Aorta (tissue), 5 donors: ENCODE measurements around the gene NACC1. TPM values are rescaled to one million over a fixed set of nuclear protein-coding genes. Genes with fewer than 3 reads are reported as not detected.
"Not testable (repeated sequence)": the region's sequence is repeated elsewhere in the genome, so short reads cannot be mapped to it uniquely, and the experiment has no call there.

ENCODE experiments used
- ATAC-seq: fragments of 200-7000 bp; cut with Tn5 transposase; one replicate; pipeline ENCODE4 v1.9.1; 2022; ENCODE audit warnings: moderate library complexity; ENCODE audit not compliant: low FRiP score
- DNase-seq, 2 donors: peaks; one replicate each; pipeline ENCODE4 v3.0.0-alpha.2; 2020
- H3K27ac ChIP-seq, 2 donors: one replicate each; pipeline ENCODE4 v1.5.1; 2013; ENCODE audit warnings: low read length in 2 of 2, mild to moderate bottlenecking in 2 of 2, moderate library complexity in 2 of 2, control low read depth in 1 of 2, inconsistent platforms in 1 of 2, low read depth in 1 of 2
- H3K27me3 ChIP-seq, 2 donors: one replicate each; pipeline ENCODE4 v1.6.1; 2013; ENCODE audit warnings: control low read depth in 1 of 2, low read length in 1 of 2, mild to moderate bottlenecking in 1 of 2, moderate library complexity in 1 of 2; ENCODE audit not compliant: insufficient read depth in 2 of 2, control insufficient read depth in 1 of 2
- H3K36me3 ChIP-seq, 2 donors: one replicate each; pipeline ENCODE4 v1.6.1; 2013; ENCODE audit warnings: control low read depth in 1 of 2, low read length in 1 of 2, mild to moderate bottlenecking in 1 of 2; ENCODE audit not compliant: insufficient read depth in 2 of 2, control insufficient read depth in 1 of 2
- H3K4me1 ChIP-seq, 2 donors: one replicate each; pipeline ENCODE4 v1.6.1; 2013; ENCODE audit warnings: low read length in 2 of 2, control low read depth in 1 of 2, mild to moderate bottlenecking in 1 of 2, moderate library complexity in 1 of 2; ENCODE audit not compliant: insufficient read depth in 2 of 2, control insufficient read depth in 1 of 2
- H3K4me3 ChIP-seq, 2 donors: one replicate each; pipeline ENCODE4 v1.5.1; 2013; ENCODE audit warnings: low read length in 2 of 2, control low read depth in 1 of 2, mild to moderate bottlenecking in 1 of 2
- H3K9me3 ChIP-seq: one replicate; pipeline ENCODE4 v1.6.1; 2013; ENCODE audit warnings: mild to moderate bottlenecking, low read length; ENCODE audit not compliant: control insufficient read depth
- WGBS, 2 donors: extraction: QIAGEN DNeasy Blood & Tissue Kit; methylation state at CpG; one replicate each; pipeline ENCODE4 v1.1.7; 2013; 5-methylcytosine and 5-hydroxymethylcytosine counted together
- intact Hi-C, 2 donors: fragments of 100-400 bp; cut with DNase I; formaldehyde crosslinking; loops; one replicate each; pipeline versions ENCODE4 v1.14.2 to v1.15.0; 2022
- polyA plus RNA-seq, 2 donors: library from polyadenylated mRNA; stranded (reverse); fragments of 200-250 nt; gene quantifications; one replicate each; pipeline ENCODE4 v1.2.3, GENCODE V29; 2013
- total RNA-seq, 2 donors: library from RNA; stranded (reverse); fragmentation: NEBNext Ultra II Directional; extraction: Animal tissue kit (Norgen Biotek cat#: 25700); gene quantifications; one replicate each; pipeline ENCODE4 v1.2.1, GENCODE V29; 2021
- donor health status: healthy with polysubstance abuse.
- donor health status: Bipolar disorder and iron deficiency.
- donor health status: DM: no; HTN: no; CAD: no.
- donor health status: DM: no; HTN: no; CAD: no.
- donor health status: DM: yes; HTN: yes; CAD: no.

The NACC1 gene
- total and polyA plus RNA-seq, 4 donors = 5.0 to 37.4 (median 16.9) TPM

- DNase-seq, H3K36me3 ChIP-seq, H3K27ac ChIP-seq, ATAC-seq, H3K9me3 ChIP-seq, intact Hi-C loops, H3K4me3 ChIP-seq, H3K27me3 ChIP-seq, H3K4me1 ChIP-seq: not testable (repeated sequence)
- 75 to 80% methylated on average over 21 to 22 of the region's 22 CpGs for WGBS, 2 donors
These were observed 67.9 kb downstream of the NACC1 start for GRCh38 chr19:13185763-13186657.

GRCh38 chr19:13186688-13187087 is 68.6 kb downstream of the NACC1 start:
- DNase-seq, H3K27me3 ChIP-seq, ATAC-seq, intact Hi-C loops, H3K36me3 ChIP-seq, H3K27ac ChIP-seq, H3K9me3 ChIP-seq, H3K4me1 ChIP-seq, H3K4me3 ChIP-seq: not testable (repeated sequence)
- WGBS, 2 donors = 90 to 91% methylated on average over 34 to 38 of the region's 38 CpGs

- Histone ChIP-seq H3K27ac (no peak overlapping the region), H3K9me3 (no peaks in the 10 kb centered on the region), H3K4me1 (no peaks in the 10 kb centered on the region), H3K4me3 (no peak overlapping the region), H3K36me3 (no peaks in the 10 kb centered on the region), H3K27me3 (no peaks in the 10 kb centered on the region)
- DNase-seq = no peak
- 93 to 94% methylated on average over 4 of the region's 4 CpGs for WGBS, 2 donors
- ATAC-seq = no peak
- intact Hi-C loops = no loop called here
These were observed 69.4 kb downstream of the NACC1 start for GRCh38 chr19:13187419-13187818.

DNA sequence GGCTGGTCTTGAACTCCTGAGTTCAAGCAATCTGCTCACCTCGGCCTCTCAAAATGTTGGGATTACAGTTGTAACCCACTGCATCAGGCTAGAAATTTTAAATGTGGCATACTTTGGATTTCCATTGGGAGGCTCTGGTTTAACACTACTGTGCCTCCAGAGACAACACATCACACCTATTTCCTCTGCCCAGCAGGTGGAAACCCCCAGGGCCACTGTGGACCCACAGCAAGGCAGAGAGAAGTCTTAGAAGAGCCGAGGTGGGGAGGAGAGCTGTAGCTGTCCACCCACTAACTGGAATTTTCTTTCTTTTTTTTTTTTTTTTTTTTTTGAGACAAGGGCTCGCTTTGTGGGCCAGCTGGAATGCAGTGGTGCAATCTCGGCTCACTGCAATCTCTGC is 71.5 kb downstream of the NACC1 start:
- ATAC-seq (no peak), DNase-seq (no peak)
- 70 to 75% methylated on average over 4 of the region's 4 CpGs for WGBS, 2 donors
- Histone ChIP-seq H3K9me3 (no peaks in the 10 kb centered on the region), H3K4me1 (no peaks in the 10 kb centered on the region), H3K27me3 (no peaks in the 10 kb centered on the region), H3K36me3 (no peaks in the 10 kb centered on the region), H3K27ac (no peak overlapping the region), H3K4me3 (no peak overlapping the region)
- intact Hi-C loops = no loop called here

Other genes with a start within 250 kb of the NACC1 start
- 10 to 100 TPM; 26.8 to 39.5 TPM for gene DNASE2, start 236.8 kb upstream of the NACC1 start, total RNA-seq
- gene DNASE2, start 236.8 kb upstream of the NACC1 start, polyA plus RNA-seq = 10 to 100 TPM; 27.4 to 49.9 TPM
- under 1 TPM in 1 of 2 donors, not detected in 1; 0.39 TPM for gene KLF1, start 231.1 kb upstream of the NACC1 start, total RNA-seq
- not detected for gene KLF1, start 231.1 kb upstream of the NACC1 start, polyA plus RNA-seq
- gene GCDH, start 227.1 kb upstream of the NACC1 start, total RNA-seq = 10 to 100 TPM; 15.1 to 16.4 TPM
- 10 to 100 TPM; 21.9 to 29.1 TPM for gene GCDH, start 227.1 kb upstream of the NACC1 start, polyA plus RNA-seq
- gene SYCE2, start 199.0 kb upstream of the NACC1 start, total RNA-seq = under 1 TPM; 0.42 to 0.51 TPM
- under 1 TPM in 1 of 2 donors, not detected in 1; 0.15 TPM for gene SYCE2, start 199.0 kb upstream of the NACC1 start, polyA plus RNA-seq
- gene FARSA, start 184.6 kb upstream of the NACC1 start, total RNA-seq = 10 to 100 TPM; 27.2 to 31.4 TPM
- gene FARSA, start 184.6 kb upstream of the NACC1 start, polyA plus RNA-seq = 10 to 100 TPM; 19.7 to 23.2 TPM
- gene CALR, start 179.7 kb upstream of the NACC1 start, total RNA-seq = 100 to 1,000 TPM; 649 to 778 TPM
- gene CALR, start 179.7 kb upstream of the NACC1 start, polyA plus RNA-seq = 100 to 1,000 TPM; 232 to 296 TPM
- 100 to 1,000 TPM in 1 of 2 donors, 10 to 100 TPM in 1; 80.7 to 106 TPM for gene RAD23A, start 172.4 kb upstream of the NACC1 start, total RNA-seq
- gene RAD23A, start 172.4 kb upstream of the NACC1 start, polyA plus RNA-seq = 100 to 1,000 TPM in 1 of 2 donors, 10 to 100 TPM in 1; 72.4 to 154 TPM
- 10 to 100 TPM; 15.3 to 15.7 TPM for gene GADD45GIP1, start 161.0 kb upstream of the NACC1 start, total RNA-seq
- gene GADD45GIP1, start 161.0 kb upstream of the NACC1 start, polyA plus RNA-seq = 10 to 100 TPM; 30.9 to 40.6 TPM
- not detected for gene DAND5, start 148.7 kb upstream of the NACC1 start, total RNA-seq
- under 1 TPM in 1 of 2 donors, not detected in 1; 0.13 TPM for gene DAND5, start 148.7 kb upstream of the NACC1 start, polyA plus RNA-seq
- 100 to 1,000 TPM; 184 to 327 TPM for gene NFIX, start 122.8 kb upstream of the NACC1 start, total RNA-seq
- 10 to 100 TPM; 45.5 to 49.8 TPM for gene NFIX, start 122.8 kb upstream of the NACC1 start, polyA plus RNA-seq
- gene LYL1, start 15.4 kb upstream of the NACC1 start, total RNA-seq = 10 to 100 TPM in 1 of 2 donors, 1 to 10 TPM in 1; 8.7 to 28.6 TPM
- gene LYL1, start 15.4 kb upstream of the NACC1 start, polyA plus RNA-seq = 1 to 10 TPM; 7.3 to 9.3 TPM
- gene TRMT1, start 1.5 kb upstream of the NACC1 start, total RNA-seq = 10 to 100 TPM; 23.9 to 26.5 TPM
- gene TRMT1, start 1.5 kb upstream of the NACC1 start, polyA plus RNA-seq = 10 to 100 TPM; 17.9 to 62.2 TPM
- gene STX10, start 32.1 kb downstream of the NACC1 start, total RNA-seq = 10 to 100 TPM; 33.0 to 47.4 TPM
- 100 to 1,000 TPM in 1 of 2 donors, 10 to 100 TPM in 1; 70.5 to 105 TPM for gene STX10, start 32.1 kb downstream of the NACC1 start, polyA plus RNA-seq
- gene IER2, start 32.1 kb downstream of the NACC1 start, total RNA-seq = 100 to 1,000 TPM; 143 to 239 TPM
- 100 to 1,000 TPM in 1 of 2 donors, 10 to 100 TPM in 1; 39.7 to 269 TPM for gene IER2, start 32.1 kb downstream of the NACC1 start, polyA plus RNA-seq